Left ventricle myocardium inferior (tissue), 1 donor: ENCODE data around the gene QRICH2. TPM values are rescaled to one million over a fixed set of nuclear protein-coding genes. Genes with fewer than 3 reads are reported as not detected.
"Not testable (repeated sequence)": the region's sequence is repeated elsewhere in the genome, so short reads cannot be mapped to it uniquely, and the experiment has no call there.

Experiments used
- DNase-seq: peaks from one replicate; pipeline ENCODE4 v3.0.0-alpha.2; 2020
- H3K27ac ChIP-seq: fragments of 200-600 bp; replicated peaks from 2 replicates; pipeline ENCODE4 v1.8.0; 2021
- H3K27me3 ChIP-seq: fragments of 200-600 bp; 2 replicates; pipeline ENCODE4 v1.8.0; 2021; ENCODE audit warnings: low read depth
- H3K36me3 ChIP-seq: fragments of 200-600 bp; 2 replicates; pipeline ENCODE4 v1.8.0; 2021
- H3K4me1 ChIP-seq: fragments of 200-600 bp; 2 replicates; pipeline ENCODE4 v1.8.0; 2021
- H3K4me3 ChIP-seq: fragments of 200-600 bp; 2 replicates; pipeline ENCODE4 v1.8.0; 2021; ENCODE audit warnings: mild to moderate bottlenecking, moderate library complexity
- H3K9me3 ChIP-seq: fragments of 200-600 bp; replicated peaks from 2 replicates; pipeline ENCODE4 v1.8.0; 2021
- CTCF ChIP-seq: fragments of 200-600 bp; IDR thresholded peaks from 2 replicates; pipeline ENCODE4 v1.8.0; 2021; ENCODE audit warnings: antibody characterized with exemption, mild to moderate bottlenecking, borderline replicate concordance
- intact Hi-C: fragments of 100-400 bp; cut with micrococcal nuclease; formaldehyde crosslinking; loops from one replicate; pipeline ENCODE4 v1.11.0; 2022
- total RNA-seq: library from RNA; stranded (reverse); fragmentation: NEBNext Ultra II Directional; extraction: Animal tissue kit (Norgen Biotek cat#: 25700); gene quantifications from one replicate; pipeline ENCODE4 v1.2.1, GENCODE V29; 2021
- donor health status: DM: no; HTN: yes; CAD: no; lungs with severe emphysema.

The QRICH2 gene
- total RNA-seq, 1 donor from 2014 or later: 2.4 TPM

GRCh38 chr17:76233588-76234353, 74.3 kb downstream of the QRICH2 start:
- Histone ChIP-seq H3K4me1 (no peaks in the 10 kb centered on the region), H3K27me3 (no peaks in the 10 kb centered on the region), H3K27ac (no peak overlapping the region), H3K36me3 (no peaks in the 10 kb centered on the region), H3K4me3 (no peak overlapping the region), H3K9me3 (no peaks in the 10 kb centered on the region)
- no peak for TF ChIP-seq CTCF
- intact Hi-C loops: no loop called here
- DNase-seq: no peak

GRCh38 chr17:76232342-76232741, 75.7 kb downstream of the QRICH2 start:
- intact Hi-C loops: no loop called here
- no peaks in the 10 kb centered on the region for H3K36me3 ChIP-seq
- H3K4me1 ChIP-seq: no peaks in the 10 kb centered on the region
- no peak for TF ChIP-seq CTCF
- no peak overlapping the region for H3K27ac ChIP-seq
- DNase-seq: no peak
- no peaks in the 10 kb centered on the region for H3K27me3 ChIP-seq
- no peak overlapping the region for H3K4me3 ChIP-seq
- H3K9me3 ChIP-seq: no peaks in the 10 kb centered on the region

- H3K27me3 ChIP-seq, intact Hi-C loops, H3K9me3 ChIP-seq, H3K4me3 ChIP-seq, H3K36me3 ChIP-seq, DNase-seq, H3K27ac ChIP-seq, H3K4me1 ChIP-seq: not testable (repeated sequence)
Measured at GRCh38 chr17:76226749-76227148, 81.3 kb downstream of the QRICH2 start.

GRCh38 chr17:76225373-76226086, 82.5 kb downstream of the QRICH2 start:
- H3K9me3 ChIP-seq, intact Hi-C loops, H3K36me3 ChIP-seq, H3K27me3 ChIP-seq, DNase-seq, H3K4me3 ChIP-seq, H3K4me1 ChIP-seq, H3K27ac ChIP-seq: not testable (repeated sequence)

Other genes starting within 250 kb of the QRICH2 start
- gene SRP68, start 235.8 kb downstream of the QRICH2 start, total RNA-seq: 57.4 TPM
- gene GALR2, start 233.5 kb downstream of the QRICH2 start, total RNA-seq: not detected
- not detected for gene ZACN, start 229.1 kb downstream of the QRICH2 start, total RNA-seq
- gene EXOC7, start 204.5 kb downstream of the QRICH2 start, total RNA-seq: 81.1 TPM
- not detected for gene FOXJ1, start 167.0 kb downstream of the QRICH2 start, total RNA-seq
- gene RNF157, start 67.8 kb downstream of the QRICH2 start, total RNA-seq: 4.8 TPM
- 26.0 TPM for gene UBALD2, start 42.9 kb downstream of the QRICH2 start, total RNA-seq
- gene PRPSAP1, start 45.6 kb upstream of the QRICH2 start, total RNA-seq: 30.7 TPM
- 2.3 TPM for gene SPHK1, start 76.3 kb upstream of the QRICH2 start, total RNA-seq
- gene UBE2O, start 144.9 kb upstream of the QRICH2 start, total RNA-seq: 35.7 TPM
- gene AANAT, start 159.3 kb upstream of the QRICH2 start, total RNA-seq: not detected
- gene RHBDF2, start 193.1 kb upstream of the QRICH2 start, total RNA-seq: 13.8 TPM
- gene CYGB, start 229.4 kb upstream of the QRICH2 start, total RNA-seq: 24.1 TPM
- 3.9 TPM for gene PRCD, start 231.8 kb upstream of the QRICH2 start, total RNA-seq